Right ventricle myocardium inferior (tissue), 1 donor: Measurements from ENCODE around the gene PLXNA1. TPM values are rescaled to one million over a fixed set of nuclear protein-coding genes. Genes with fewer than 3 reads are reported as not detected.

Source experiments
- ATAC-seq: fragments of 200-7000 bp; cut with Tn5 transposase; one replicate; pipeline ENCODE4 v1.9.1; 2020; ENCODE audit warnings: mild to moderate bottlenecking, moderate library complexity
- DNase-seq: peaks from one replicate; pipeline ENCODE4 v3.0.0; 2021; ENCODE audit errors: missing footprints
- intact Hi-C: fragments of 100-400 bp; cut with DNase I; formaldehyde crosslinking; loops from one replicate; pipeline ENCODE4 v1.11.0; 2022
- total RNA-seq: library from RNA; stranded (reverse); fragmentation: NEBNext Ultra II Directional; extraction: Animal tissue kit (Norgen Biotek cat#: 25700); gene quantifications from one replicate; pipeline ENCODE4 v1.2.1, GENCODE V29; 2021
- donor health status: DM: no; HTN: yes; CAD: no; lungs with severe emphysema.

PLXNA1 gene
- total RNA-seq, 1 donor from 2014 or later, result 29.6 TPM

DNA sequence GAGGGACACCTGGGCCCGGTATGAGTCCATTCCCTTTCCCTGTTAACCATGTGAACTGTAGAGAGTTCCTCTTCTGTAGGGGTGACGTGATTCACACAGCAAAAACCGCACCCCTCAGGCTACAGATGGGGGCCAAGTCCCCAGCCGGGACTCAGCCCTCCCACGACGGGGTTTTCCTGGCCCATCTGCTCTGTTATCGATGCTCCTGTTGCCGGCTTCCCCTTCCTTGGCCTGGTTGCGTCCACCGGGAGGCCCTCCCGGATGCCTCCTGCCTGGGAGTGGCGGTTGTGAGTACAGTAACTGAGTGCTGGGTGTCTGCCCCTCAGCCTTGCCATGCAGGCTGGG, 817 bp upstream of the PLXNA1 start:
- intact Hi-C loops, result loop anchor here (2.0 to 10.0 kb wide), 4 partner anchors 195 to 563 kb away; no protein-coding TSS in a partner anchor
- DNase-seq (no peak), ATAC-seq (peak; percentile 38)

DNA sequence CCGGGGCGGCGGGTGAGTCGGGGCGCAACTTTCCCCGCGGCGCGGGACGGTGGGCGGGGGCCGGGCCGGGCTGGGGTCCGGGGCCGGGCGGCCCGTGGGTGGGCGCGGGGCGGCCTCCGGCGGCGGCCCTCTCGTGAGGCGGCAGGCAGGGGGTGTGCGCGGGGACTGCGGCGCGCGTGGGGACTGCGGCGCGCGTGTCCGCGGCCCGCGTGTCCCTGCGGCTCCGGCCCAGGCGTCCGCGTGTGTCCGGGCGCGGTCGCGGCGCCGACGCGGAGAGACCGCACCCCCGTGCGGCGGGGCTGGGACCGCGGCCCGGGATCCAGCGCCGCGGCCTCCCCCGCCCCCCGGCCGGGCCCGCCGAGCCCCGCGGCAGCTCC, 349 bp downstream of the PLXNA1 start:
- intact Hi-C loops, result loop anchor here (1.0 to 10.0 kb wide), 5 partner anchors 194 to 562 kb away; no protein-coding TSS in a partner anchor
- ATAC-seq (no peak), DNase-seq (peak; percentile 48)

DNA sequence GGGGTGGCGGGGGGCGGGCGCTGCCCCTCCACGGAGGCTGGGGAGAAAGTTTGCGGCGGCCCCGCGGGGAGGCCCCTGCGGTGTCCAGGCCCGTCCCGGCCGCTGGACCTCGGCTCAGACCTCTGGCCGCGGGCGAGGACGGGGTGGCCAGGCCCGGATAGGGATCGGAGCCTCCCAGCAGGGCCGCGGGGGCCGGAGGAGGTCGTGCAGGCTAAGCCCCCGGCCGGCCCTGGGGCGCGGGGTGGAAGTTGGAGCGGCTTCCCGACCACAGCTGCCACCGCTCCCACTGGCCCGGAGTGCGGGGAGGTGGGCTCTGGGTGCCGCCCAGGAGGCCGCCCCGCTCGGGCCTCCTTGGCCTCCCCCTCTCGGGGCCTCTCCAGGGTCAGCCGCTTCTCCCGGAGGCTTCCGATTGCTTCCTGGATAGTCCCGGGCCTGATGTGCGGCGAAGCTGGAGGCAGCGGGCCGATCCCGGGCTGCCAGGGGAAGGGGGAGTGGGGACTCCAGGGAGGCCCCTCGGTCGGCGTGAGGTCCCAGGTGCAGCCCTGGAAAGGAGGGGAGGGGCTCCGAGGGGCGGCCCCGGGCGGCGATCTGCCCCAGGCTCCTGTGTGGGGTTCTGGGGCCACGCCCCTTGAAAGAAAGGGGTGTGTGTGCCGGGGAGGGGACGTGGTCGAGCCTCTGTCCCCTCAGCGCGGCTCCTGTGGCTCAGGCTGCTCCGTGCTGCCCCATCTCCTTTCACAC, 907 bp downstream of the PLXNA1 start:
- DNase-seq (peak; percentile 68), ATAC-seq (no peak)
- intact Hi-C loops, result loop anchor here (1.0 to 10.0 kb wide), 5 partner anchors 193 to 561 kb away; no protein-coding TSS in a partner anchor

DNA sequence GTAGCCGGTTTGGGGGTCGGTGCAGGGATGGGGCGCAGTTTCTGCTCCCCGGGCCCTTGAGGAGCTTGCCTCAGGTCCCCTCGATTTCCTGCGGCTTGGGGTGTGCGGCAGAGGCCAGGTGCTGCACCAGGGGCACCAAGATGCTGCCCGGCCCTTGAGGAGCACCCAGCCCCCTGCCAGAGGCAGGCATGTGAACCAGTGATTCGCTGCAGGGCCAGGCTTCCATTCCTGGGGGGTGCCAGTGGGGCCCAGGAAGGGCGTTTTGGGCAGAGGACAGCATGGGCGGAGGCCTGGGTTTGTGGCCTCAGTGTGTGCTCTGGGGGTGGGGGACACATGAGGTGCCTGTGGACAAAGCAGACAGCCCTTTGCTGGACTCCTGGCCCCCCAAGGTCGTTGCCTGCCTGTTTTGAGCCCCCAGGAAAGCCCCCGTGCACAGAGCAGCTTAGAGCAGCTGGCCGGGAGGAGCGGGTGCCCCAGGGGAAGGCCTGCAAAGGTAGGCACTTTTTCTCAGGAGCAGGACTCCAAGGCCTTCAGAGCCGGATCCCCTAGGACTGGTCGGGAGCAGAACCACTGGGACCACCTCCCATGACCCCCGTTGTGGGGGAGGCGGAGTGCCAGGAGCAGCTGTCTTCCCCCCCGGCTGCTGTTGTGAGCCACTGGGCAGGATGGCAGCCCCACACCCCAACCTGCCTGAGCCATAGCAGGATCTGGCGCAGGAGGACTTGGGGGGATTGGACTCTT, 1.6 kb downstream of the PLXNA1 start:
- no peak for ATAC-seq
- peak; percentile 56 for DNase-seq
- intact Hi-C loops, result loop anchor here (5.0 to 10.0 kb wide), 3 partner anchors 193 to 560 kb away; no protein-coding TSS in a partner anchor

DNA sequence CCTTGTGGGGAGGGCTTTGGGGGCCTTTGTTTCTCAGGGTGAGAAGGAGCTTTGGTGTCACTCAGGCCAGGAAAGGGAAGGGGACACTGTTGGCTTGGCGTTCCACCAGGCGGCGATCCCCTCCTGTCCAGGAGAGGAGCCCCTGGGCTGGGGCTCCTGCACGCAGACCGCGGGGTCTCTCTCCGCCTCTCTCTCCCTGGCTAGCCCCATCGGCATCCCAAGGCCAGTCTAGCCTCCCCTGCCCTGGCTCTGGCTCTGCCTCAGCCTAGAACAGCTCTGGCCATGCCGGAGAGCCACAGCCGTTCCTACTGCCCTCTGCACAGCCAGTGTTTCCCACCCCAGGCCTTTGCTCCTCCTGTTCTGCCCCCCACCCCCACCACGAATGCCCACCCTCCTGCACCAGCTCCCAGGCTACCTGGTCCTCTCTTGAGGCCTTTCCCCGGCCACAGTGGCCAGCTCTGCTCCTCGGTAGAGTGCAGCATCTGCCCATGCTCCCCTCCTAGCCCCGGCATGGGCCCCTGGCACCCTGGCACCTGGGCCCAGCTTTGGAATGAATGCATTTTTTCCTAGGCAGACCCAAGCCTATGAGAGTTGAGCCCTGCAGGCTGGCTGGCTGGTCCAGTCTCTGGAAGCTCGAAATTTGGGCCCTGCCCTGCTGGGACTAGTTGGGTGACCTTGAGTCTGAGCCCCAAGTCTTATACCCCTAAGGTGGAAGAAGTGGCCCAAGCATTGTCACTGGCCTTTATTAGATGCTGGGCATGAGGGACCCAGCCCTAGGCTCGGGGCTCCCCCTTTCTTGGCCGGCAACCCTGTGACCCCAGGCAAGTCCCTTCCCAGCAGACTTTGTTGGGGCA, 2.4 kb downstream of the PLXNA1 start:
- DNase-seq (no peak), ATAC-seq (no peak)
- intact Hi-C loops, result loop anchor here (10.0 kb wide), 1 partner anchor 559 kb away; no protein-coding TSS in a partner anchor

DNA sequence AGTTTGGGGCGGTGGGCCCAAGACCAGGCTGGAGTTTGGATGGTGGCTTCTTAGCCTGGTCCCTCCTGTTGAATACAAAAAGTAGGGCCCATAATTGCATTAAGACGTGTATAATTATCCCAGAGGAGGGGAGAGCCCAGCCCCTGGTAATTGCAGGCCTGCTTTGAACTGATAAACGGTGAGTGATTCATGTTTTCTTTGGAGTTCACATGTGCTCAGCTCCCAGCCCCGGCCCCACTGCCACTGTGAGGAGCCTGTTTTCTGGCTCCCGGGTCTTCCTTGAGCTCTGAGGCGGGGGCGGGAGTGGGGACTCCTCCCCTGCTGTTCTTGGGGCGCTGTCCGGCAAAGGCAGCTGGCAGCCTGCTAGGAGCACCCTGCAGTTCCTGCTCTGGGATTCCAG, 3.1 kb downstream of the PLXNA1 start:
- intact Hi-C loops, result loop anchor here (10.0 kb wide), 1 partner anchor 559 kb away; no protein-coding TSS in a partner anchor
- ATAC-seq (no peak), DNase-seq (no peak)

DNA sequence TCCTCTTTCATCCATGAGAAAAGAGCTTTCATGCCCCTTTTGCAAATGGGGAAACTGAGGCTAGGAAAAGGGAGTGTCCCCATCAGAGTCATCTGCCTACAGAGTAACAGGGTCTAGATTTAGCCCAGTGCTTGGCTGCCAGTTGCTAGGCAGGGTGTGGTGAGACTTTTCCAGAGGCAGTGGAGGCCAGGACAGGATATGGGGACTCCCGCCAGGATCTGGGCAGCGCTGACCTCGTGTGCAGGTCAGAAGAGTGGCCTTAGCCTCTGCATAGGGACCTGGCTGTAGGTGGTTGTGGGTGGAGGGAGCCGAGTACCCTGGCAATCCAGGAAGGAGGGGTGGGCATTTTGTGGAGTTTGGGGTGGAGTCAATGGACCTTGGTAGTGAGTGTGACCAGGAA, 4.2 kb downstream of the PLXNA1 start:
- no peak for DNase-seq
- no peak for ATAC-seq
- intact Hi-C loops, result loop anchor here (10.0 kb wide), 1 partner anchor 558 kb away; no protein-coding TSS in a partner anchor

DNA sequence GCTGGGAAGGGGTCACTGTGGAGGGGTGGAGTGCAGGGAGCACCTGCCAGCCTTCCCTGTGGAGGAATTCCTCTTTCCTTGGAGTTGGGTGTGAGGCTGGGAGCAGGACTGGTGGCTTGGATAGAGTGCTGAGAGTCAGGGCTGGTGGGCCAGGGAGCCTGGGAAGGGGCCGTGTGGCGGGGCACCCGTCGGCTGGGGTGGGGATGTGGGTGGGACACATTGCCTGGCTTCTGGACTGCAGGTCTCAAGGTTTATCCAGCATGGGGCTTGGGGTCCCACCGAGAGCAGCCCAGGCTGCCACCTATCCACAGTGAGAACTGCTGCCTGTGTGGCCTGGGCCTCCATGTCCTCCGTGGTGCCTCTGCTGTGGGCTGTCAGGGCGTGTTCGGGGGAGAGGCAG, 4.7 kb downstream of the PLXNA1 start:
- ATAC-seq, result no peak
- intact Hi-C loops, result loop anchor here (10.0 kb wide), 1 partner anchor 557 kb away; no protein-coding TSS in a partner anchor
- DNase-seq, result no peak

DNA sequence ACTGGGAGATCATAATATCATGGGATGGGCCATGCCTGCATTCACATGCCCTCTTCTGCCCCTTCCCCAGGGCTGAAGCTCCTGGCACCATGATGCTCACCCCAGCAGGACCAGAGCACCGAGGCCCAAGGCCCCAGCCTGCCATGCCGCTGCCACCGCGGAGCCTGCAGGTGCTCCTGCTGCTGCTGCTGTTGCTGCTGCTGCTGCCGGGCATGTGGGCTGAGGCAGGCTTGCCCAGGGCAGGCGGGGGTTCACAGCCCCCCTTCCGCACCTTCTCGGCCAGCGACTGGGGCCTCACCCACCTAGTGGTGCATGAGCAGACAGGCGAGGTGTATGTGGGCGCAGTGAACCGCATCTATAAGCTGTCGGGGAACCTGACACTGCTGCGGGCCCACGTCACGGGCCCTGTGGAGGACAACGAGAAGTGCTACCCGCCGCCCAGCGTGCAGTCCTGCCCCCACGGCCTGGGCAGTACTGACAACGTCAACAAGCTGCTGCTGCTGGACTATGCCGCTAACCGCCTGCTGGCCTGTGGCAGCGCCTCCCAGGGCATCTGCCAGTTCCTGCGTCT, 5.6 kb downstream of the PLXNA1 start:
- intact Hi-C loops, result loop anchor here (10.0 kb wide), 1 partner anchor 556 kb away; no protein-coding TSS in a partner anchor
- ATAC-seq (no peak), DNase-seq (peak; percentile 74)

DNA sequence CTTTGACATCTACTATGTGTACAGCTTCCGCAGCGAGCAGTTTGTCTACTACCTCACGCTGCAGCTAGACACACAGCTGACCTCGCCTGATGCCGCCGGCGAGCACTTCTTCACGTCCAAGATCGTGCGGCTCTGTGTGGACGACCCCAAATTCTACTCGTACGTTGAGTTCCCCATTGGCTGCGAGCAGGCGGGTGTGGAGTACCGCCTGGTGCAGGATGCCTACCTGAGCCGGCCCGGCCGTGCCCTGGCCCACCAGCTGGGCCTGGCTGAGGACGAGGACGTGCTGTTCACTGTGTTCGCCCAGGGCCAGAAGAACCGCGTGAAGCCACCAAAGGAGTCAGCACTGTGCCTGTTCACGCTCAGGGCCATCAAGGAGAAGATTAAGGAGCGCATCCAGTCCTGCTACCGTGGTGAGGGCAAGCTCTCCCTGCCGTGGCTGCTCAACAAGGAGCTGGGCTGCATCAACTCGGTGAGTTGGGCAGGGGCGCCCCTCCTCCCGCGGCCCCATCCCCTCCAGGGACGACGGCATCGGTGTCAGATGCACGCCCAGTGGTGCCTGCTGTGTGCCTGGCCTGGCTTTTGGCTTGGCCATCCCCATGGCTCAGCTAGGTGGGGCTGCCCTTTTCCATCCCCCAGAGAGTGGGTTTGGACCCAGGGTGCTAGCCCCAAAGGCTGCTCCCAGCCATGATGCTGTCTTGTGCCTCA, 6.6 kb downstream of the PLXNA1 start:
- ATAC-seq, result no peak
- peak; percentile 66 for DNase-seq
- intact Hi-C loops, result loop anchor here (10.0 kb wide), 1 partner anchor 555 kb away; no protein-coding TSS in a partner anchor

DNA sequence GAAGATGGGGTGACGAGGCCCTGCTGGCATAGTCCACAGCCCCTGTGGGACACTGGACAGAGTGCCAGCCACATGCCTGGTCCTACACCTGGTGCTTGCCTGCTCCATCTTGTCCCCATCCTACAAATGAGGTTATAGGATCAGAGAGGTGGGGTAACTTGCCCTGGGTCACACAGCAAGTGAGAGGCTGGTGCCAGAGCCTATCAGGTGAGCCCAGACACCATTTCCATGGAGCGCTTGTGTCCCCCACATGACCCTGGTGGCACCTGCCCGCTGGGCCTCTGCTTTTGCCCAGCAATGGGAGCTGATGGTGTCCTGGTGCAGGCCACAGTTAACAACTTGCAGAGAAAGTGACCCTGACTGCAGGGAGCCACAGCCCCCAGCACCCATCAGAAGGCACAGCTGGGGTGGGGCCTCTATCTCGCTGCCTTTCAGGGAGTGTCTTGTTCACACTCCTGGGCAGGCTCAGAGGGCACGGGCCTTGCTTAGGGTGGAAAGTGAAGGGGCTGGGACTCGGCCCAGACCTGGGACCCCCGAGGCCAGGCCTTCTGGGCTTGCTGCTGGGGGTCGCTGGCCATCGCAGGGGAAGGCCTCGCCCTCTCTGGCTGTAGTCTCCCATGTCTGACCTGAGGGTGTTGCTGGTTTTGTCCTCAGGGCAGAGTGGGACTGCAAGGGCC, 7.2 kb downstream of the PLXNA1 start:
- intact Hi-C loops, result no loop called here

DNA sequence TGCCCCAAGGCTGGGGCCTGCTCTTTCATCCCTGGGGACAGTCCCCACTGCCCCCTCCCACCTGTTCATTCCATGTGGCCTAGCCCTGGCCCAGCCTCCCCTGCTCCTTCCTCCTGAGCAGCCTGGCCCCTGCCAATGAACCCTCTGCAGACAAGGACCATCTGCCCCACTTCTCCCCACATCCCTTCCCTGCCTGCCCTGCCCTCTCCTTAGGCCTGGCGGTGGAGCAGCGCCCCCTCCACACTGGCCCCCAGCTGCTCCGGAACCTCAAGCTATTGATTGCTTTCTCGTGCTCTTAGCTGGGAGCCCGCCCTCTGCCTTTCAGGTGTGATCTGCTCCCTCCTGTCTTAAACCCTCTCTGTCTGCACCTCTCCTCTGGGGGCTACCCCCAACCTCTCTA, 8.0 kb downstream of the PLXNA1 start:
- intact Hi-C loops, result no loop called here
- DNase-seq, result peak; percentile 44
- ATAC-seq, result no peak

More for the DNA sequence above, 7.2 kb downstream of the PLXNA1 start:
- DNase-seq (peak; percentile 63), ATAC-seq (no peak)

DNA sequence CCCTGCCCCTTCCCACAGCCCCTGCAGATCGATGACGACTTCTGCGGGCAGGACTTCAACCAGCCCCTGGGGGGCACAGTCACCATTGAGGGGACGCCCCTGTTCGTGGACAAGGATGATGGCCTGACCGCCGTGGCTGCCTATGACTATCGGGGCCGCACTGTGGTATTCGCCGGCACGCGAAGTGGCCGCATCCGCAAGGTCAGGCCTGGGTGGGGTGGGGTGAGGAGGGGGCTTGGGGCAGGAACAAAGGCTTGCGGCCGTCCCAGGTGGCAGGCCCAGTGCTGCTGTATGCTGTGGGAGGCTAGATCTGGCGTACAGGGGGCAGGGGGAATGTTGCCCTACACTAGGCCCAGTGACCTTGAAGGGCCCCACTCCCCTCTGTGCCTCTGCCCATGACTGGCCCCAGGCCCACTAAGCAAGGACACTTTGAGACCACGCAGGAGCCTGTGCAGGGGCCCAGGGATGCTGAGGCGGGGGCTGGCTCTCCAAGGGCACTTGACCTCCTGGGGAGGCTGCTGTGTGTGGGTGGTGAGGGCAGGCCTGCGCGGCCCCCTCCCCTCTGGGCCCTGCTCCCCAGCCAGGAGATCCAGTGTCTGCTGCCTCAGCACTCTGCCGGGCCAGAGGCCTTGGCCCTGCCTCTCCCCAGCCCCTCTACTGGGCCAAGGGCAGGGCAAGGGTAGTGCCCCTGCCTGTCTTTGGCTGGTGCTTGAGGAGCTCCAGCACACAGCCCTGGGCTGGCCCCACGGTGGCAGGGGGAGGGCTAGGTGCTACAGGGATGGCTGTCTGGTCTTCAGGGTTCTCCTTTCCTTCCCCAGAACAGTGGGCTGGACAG, 8.7 kb downstream of the PLXNA1 start:
- DNase-seq (peak; percentile 68), ATAC-seq (peak; percentile 33)
- intact Hi-C loops, result no loop called here

DNA sequence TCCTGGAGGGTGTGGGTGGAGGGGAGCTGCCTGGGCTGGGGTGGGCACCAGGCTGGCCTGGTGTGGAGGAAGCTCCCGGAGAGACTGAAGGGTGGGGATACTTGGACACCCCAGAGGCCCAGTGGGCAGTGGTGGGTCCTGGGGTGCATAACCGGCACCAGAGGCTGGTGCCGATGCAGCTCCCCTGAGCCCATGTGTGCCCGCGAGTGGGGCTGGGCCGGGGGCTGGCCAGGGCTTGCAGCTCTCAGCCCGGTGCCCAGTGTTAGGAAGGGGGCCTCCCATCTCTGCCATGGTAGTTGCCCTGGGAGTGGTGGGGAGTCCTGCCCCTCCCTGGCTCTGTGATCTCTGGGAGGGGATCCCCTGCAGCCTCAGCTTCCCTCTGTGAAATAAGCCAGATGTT, 9.3 kb downstream of the PLXNA1 start:
- ATAC-seq (no peak), DNase-seq (peak; percentile 40)
- intact Hi-C loops, result no loop called here

DNA sequence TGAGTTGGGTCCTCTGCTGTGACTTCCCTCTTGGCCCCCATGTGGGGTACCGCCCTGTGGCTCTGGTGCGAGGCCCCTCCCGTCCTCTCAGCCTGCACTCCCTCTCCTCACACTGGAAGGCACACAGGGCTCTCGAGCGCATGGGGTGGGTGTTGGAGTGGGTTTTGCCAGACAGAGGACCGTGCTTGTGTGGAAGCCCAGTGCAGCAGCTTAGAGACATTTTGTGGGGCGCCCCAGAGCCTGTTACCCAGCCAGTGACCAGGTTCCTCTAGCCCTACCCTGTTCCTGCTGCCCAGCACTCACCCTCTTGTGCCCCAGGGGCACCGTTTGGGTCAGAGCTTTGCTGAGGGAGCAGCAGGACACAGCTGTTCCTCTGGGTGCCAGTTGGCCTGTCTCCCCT, 9.9 kb downstream of the PLXNA1 start:
- DNase-seq (peak; percentile 59), ATAC-seq (no peak)
- intact Hi-C loops, result no loop called here

DNA sequence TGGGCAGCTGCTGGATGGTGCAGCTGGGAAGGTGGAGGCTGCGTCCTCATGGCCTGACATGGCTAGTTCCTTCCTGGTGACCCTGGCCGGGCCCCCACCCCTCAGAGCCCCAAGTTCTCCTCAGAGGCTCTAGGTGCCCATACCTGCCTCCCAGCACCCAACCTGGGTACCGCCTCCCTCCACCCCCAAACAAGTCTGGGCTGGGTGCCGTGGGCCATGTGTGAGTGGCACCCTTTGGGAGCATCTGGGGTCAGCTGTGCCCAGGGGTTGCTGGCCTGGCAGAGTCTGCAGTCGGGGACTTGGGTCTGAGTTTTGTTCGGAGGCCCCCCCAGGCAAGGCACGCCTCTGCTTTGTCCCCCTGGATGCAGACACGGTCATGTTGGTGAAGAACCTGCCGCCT, 10.5 kb downstream of the PLXNA1 start:
- DNase-seq, result no peak
- intact Hi-C loops, result no loop called here
- no peak for ATAC-seq
